H9 (cell line): Measurements from ENCODE around the gene CACNG8. TPM values are rescaled to one million over a fixed set of nuclear protein-coding genes. Genes with fewer than 3 reads are reported as not detected.

Source experiments
- DNase-seq: peaks from one replicate; pipeline ENCODE4 v3.0.0-alpha.2; 2017
- H2AFZ ChIP-seq: one replicate; pipeline ENCODE4 v1.6.1; 2013; ENCODE audit warnings: mild to moderate bottlenecking, low read length, control low read depth, moderate library complexity
- H2AK5ac ChIP-seq: 2 replicates; pipeline ENCODE4 v1.6.1; 2013; ENCODE audit warnings: low read length, control low read depth, mixed read lengths; ENCODE audit not compliant: insufficient read length
- H2BK120ac ChIP-seq: one replicate; pipeline ENCODE4 v1.6.1; 2013; ENCODE audit warnings: low read depth, mild to moderate bottlenecking, low read length, control low read depth, inconsistent platforms; ENCODE audit not compliant: poor library complexity, severe bottlenecking
- H2BK12ac ChIP-seq: 2 replicates; pipeline ENCODE4 v1.6.1; 2013; ENCODE audit warnings: low read length, control low read depth, mixed read lengths, low read depth; ENCODE audit not compliant: insufficient read length
- H2BK15ac ChIP-seq: 2 replicates; pipeline ENCODE4 v1.6.1; 2013; ENCODE audit warnings: low read depth, low read length, control low read depth
- H2BK20ac ChIP-seq: one replicate; pipeline ENCODE4 v1.6.1; 2013; ENCODE audit warnings: low read depth, mild to moderate bottlenecking, low read length, control low read depth, inconsistent platforms; ENCODE audit not compliant: poor library complexity, severe bottlenecking
- H2BK5ac ChIP-seq: 2 replicates; pipeline ENCODE4 v1.6.1; 2013; ENCODE audit warnings: low read length, control low read depth, mixed read lengths; ENCODE audit not compliant: insufficient read length
- H3K14ac ChIP-seq: 2 replicates; pipeline ENCODE4 v1.6.1; 2013; ENCODE audit warnings: low read length, control low read depth; ENCODE audit not compliant: insufficient read depth
- H3K18ac ChIP-seq: 2 replicates; pipeline ENCODE4 v1.6.1; 2013; ENCODE audit warnings: low read depth, mild to moderate bottlenecking, mixed read lengths, low read length, control low read depth; ENCODE audit not compliant: insufficient read length
- H3K23ac ChIP-seq: 2 replicates; pipeline ENCODE4 v1.6.1; 2013; ENCODE audit warnings: low read length, control low read depth, mixed read lengths, low read depth; ENCODE audit not compliant: insufficient read length
- H3K23me2 ChIP-seq: 2 replicates; pipeline ENCODE4 v1.6.1; 2013; ENCODE audit warnings: low read depth, mild to moderate bottlenecking, mixed read lengths, low read length, control low read depth; ENCODE audit not compliant: insufficient read length, poor library complexity, severe bottlenecking
- H3K27ac ChIP-seq: 2 replicates; pipeline ENCODE4 v1.5.1; 2013; ENCODE audit warnings: low read length, control low read depth, mixed read lengths, low read depth; ENCODE audit not compliant: insufficient read length
- H3K27me3 ChIP-seq: 2 replicates; pipeline ENCODE4 v1.6.1; 2013; ENCODE audit warnings: low read length, control low read depth, inconsistent platforms; ENCODE audit not compliant: insufficient read depth
- H3K4ac ChIP-seq: 2 replicates; pipeline ENCODE4 v1.6.1; 2013; ENCODE audit warnings: low read depth, mild to moderate bottlenecking, control low read depth, inconsistent platforms, low read length, moderate library complexity
- H3K4me1 ChIP-seq: 2 replicates; pipeline ENCODE4 v1.6.1; 2013; ENCODE audit warnings: low read length, control low read depth, inconsistent platforms; ENCODE audit not compliant: insufficient read depth
- H3K4me2 ChIP-seq: 2 replicates; pipeline ENCODE4 v1.6.1; 2013; ENCODE audit warnings: low read length, control low read depth, mixed read lengths; ENCODE audit not compliant: insufficient read length, insufficient read depth
- H3K56ac ChIP-seq: 2 replicates; pipeline ENCODE4 v1.6.1; 2013; ENCODE audit warnings: low read depth, mild to moderate bottlenecking, mixed read lengths, low read length, control low read depth; ENCODE audit not compliant: insufficient read length
- H3K79me1 ChIP-seq: 2 replicates; pipeline ENCODE4 v1.6.1; 2013; ENCODE audit warnings: low read depth, mild to moderate bottlenecking, moderate library complexity, low read length, control low read depth, inconsistent platforms; ENCODE audit not compliant: insufficient read depth, poor library complexity, severe bottlenecking
- H3K79me2 ChIP-seq: 2 replicates; pipeline ENCODE4 v1.6.1; 2013; ENCODE audit warnings: low read length, control low read depth, inconsistent platforms; ENCODE audit not compliant: insufficient read depth
- H3K9ac ChIP-seq: 2 replicates; pipeline ENCODE4 v1.6.1; 2013; ENCODE audit warnings: low read length, control low read depth, mixed read lengths; ENCODE audit not compliant: insufficient read length; ENCODE audit errors: extremely low read depth
- H3K9me3 ChIP-seq: one replicate; pipeline ENCODE4 v1.6.1; 2013; ENCODE audit warnings: low read depth, low read length, inconsistent platforms; ENCODE audit not compliant: control insufficient read depth
- H3T11ph ChIP-seq: one replicate; pipeline ENCODE4 v1.6.1; 2013; ENCODE audit warnings: mild to moderate bottlenecking, low read length, control low read depth, inconsistent platforms
- H4K20me1 ChIP-seq: one replicate; pipeline ENCODE4 v1.6.1; 2013; ENCODE audit not compliant: control insufficient read depth, insufficient read length, insufficient read depth
- H4K5ac ChIP-seq: 2 replicates; pipeline ENCODE4 v1.6.1; 2013; ENCODE audit warnings: low read depth, mild to moderate bottlenecking, mixed read lengths, low read length, control low read depth; ENCODE audit not compliant: insufficient read length
- H4K8ac ChIP-seq: replicated peaks from 2 replicates; pipeline ENCODE4 v1.6.1; 2013; ENCODE audit warnings: low read length, control low read depth, mixed read lengths, low read depth; ENCODE audit not compliant: insufficient read length
- H4K91ac ChIP-seq: 2 replicates; pipeline ENCODE4 v1.6.1; 2013; ENCODE audit warnings: low read depth, mild to moderate bottlenecking, moderate library complexity, mixed read lengths, low read length, control low read depth; ENCODE audit not compliant: insufficient read length
- H3K27ac Mint-ChIP-seq, 3 experiments: 2 replicates in 2 of 3; 3 replicates in 1 of 3; pipeline ENCODE4 v1.8.0; 2020 to 2021; ENCODE audit warnings: mixed read lengths in 3 of 3, mild to moderate bottlenecking in 1 of 3, moderate library complexity in 1 of 3
- H3K27me3 Mint-ChIP-seq: 2 replicates; pipeline ENCODE4 v1.8.0; 2021; ENCODE audit warnings: low read depth, mild to moderate bottlenecking, moderate library complexity, mixed read lengths
- H3K36me3 Mint-ChIP-seq, 3 experiments: 2 replicates in 2 of 3; 3 replicates in 1 of 3; pipeline ENCODE4 v1.8.0; 2020 to 2021; ENCODE audit warnings: low read depth in 3 of 3, mixed read lengths in 3 of 3; ENCODE audit not compliant: insufficient read depth in 1 of 3
- H3K4me1 Mint-ChIP-seq, 2 experiments: 2 replicates each; pipeline ENCODE4 v1.8.0; 2020; ENCODE audit warnings: mixed read lengths in 2 of 2
- H3K4me3 Mint-ChIP-seq, 2 experiments: 2 replicates in 1 of 2; 3 replicates in 1 of 2; pipeline ENCODE4 v1.8.0; 2020 to 2021; ENCODE audit warnings: mild to moderate bottlenecking in 2 of 2, mixed read lengths in 2 of 2, moderate library complexity in 1 of 2
- H3K9me3 Mint-ChIP-seq, 2 experiments: 2 replicates in 1 of 2; 3 replicates in 1 of 2; pipeline ENCODE4 v1.8.0; 2020; ENCODE audit warnings: mild to moderate bottlenecking in 2 of 2, mixed read lengths in 2 of 2, moderate library complexity in 1 of 2
- WGBS: extraction: QIAGEN DNeasy Blood & Tissue Kit; methylation state at CpG from one replicate; pipeline ENCODE4 v1.1.7; 2013; ENCODE audit warnings: missing lambda C conversion rate, low lambda C conversion rate, mixed read lengths; ENCODE audit not compliant: insufficient read length; ENCODE audit errors: extremely low coverage; 5-methylcytosine and 5-hydroxymethylcytosine counted together
- total RNA-seq: library from RNA; stranded (reverse); gene quantifications from 2 replicates; pipeline ENCODE4 v1.2.1, GENCODE V29; 2021
- TF ChIP-seq, protein P1 (sequence below): fragments of 200-600 bp; sonication (generic); conservative IDR thresholded peaks from 3 replicates; pipeline ENCODE4 v1.8.0; 2021; ENCODE audit warnings: antibody characterized with exemption, mild to moderate bottlenecking

The CACNG8 gene
- total RNA-seq, 1 experiment from 2014 or later, result 7.1 TPM

DNA sequence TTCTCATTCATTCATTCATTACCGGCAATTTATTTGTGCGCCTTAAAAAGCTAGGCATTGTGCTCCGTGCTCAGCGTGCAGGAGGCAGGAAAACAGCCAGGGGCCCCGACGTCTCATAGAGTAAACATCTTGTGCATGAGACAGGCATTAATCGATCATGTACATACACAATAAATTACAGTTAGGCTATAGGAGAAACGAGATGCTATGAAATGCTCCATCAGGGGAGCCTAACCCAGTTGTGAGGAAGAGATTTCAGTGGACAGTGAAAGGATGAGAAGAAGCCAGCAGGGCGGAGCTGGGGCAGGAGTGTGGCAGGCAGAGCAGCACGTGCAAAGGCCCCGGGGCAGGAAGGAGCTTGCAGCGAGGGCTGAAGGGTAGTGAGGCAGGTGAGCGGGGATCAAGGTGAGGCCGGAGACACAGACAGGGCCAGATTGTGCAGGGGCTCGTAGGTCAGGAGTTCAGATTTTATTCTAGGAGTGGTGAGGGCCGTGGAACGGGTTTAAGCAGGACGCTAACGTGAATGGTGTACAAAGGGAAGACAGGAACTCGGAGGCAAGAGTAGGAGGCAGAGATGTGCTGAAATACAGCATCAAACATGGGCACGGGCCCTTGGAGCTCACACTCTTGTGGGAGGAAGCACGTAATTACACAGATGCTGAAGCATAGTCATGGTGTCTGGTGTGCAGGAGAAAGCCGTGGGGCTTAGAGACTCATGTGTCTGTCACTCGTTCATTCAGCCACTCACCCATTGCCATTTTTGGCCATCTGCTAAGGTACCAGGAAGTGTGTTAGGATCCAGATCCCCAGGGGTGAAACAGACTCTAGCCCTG lies 20.9 kb downstream of the CACNG8 start:
- Histone ChIP-seq H3K18ac (no peak overlapping the region), H3T11ph (no peak overlapping the region), H4K5ac (no peak overlapping the region), H2AK5ac (no peak overlapping the region), H4K8ac (no peak overlapping the region), H2BK120ac (no peak overlapping the region), H3K23ac (no peak overlapping the region), H3K4me2 (no peak overlapping the region), H2AFZ (no peak overlapping the region), H3K79me1 (no peaks in the 10 kb centered on the region), H3K4ac (no peak overlapping the region), H4K20me1 (no peaks in the 10 kb centered on the region), H3K27me3 (no peaks in the 10 kb centered on the region), H3K9me3 (no peaks in the 10 kb centered on the region), H3K23me2 (peaks cover 20% of the 10 kb centered on the region), H3K9ac (no peak overlapping the region), H2BK15ac (no peak overlapping the region), H3K14ac (no peak overlapping the region), H2BK5ac (no peak overlapping the region), H3K79me2 (no peaks in the 10 kb centered on the region), H4K91ac (no peak overlapping the region), H2BK12ac (no peak overlapping the region), H3K27ac (no peak overlapping the region), H3K56ac (no peak overlapping the region), H3K4me1 (peaks cover 2% of the 10 kb centered on the region; the same call in 1 of the 2 replicates), H2BK20ac (no peak overlapping the region)
- Mint-ChIP-seq H3K4me3 (no peak overlapping the region), H3K36me3 (no peaks in the 10 kb centered on the region), H3K27ac (no peak overlapping the region), H3K4me1 (peaks cover 12 to 15% of the 10 kb centered on the region in 2 experiments), H3K9me3 (no peaks in the 10 kb centered on the region; a peak in 2 of 5 replicates), H3K27me3 (peaks cover 10% of the 10 kb centered on the region)
- WGBS, result no CpG with 5 or more reads among the region's 24 CpGs
- no peak for DNase-seq
- TF ChIP-seq, protein P1, sequence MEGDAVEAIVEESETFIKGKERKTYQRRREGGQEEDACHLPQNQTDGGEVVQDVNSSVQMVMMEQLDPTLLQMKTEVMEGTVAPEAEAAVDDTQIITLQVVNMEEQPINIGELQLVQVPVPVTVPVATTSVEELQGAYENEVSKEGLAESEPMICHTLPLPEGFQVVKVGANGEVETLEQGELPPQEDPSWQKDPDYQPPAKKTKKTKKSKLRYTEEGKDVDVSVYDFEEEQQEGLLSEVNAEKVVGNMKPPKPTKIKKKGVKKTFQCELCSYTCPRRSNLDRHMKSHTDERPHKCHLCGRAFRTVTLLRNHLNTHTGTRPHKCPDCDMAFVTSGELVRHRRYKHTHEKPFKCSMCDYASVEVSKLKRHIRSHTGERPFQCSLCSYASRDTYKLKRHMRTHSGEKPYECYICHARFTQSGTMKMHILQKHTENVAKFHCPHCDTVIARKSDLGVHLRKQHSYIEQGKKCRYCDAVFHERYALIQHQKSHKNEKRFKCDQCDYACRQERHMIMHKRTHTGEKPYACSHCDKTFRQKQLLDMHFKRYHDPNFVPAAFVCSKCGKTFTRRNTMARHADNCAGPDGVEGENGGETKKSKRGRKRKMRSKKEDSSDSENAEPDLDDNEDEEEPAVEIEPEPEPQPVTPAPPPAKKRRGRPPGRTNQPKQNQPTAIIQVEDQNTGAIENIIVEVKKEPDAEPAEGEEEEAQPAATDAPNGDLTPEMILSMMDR, result no peak
